Progenitor cell of endocrine pancreas (in vitro differentiated cells): ENCODE results near the gene LAG3. TPM values are rescaled to one million over a fixed set of nuclear protein-coding genes. Genes with fewer than 3 reads are reported as not detected.
A peak's percentile ranks its signal among the peaks of the same experiment; 100 is the strongest.

Source experiments
- DNase-seq: peaks from one replicate; pipeline ENCODE4 v3.0.0; 2021; ENCODE audit warnings: low spot score; ENCODE audit not compliant: unreplicated experiment
- H3K27ac Mint-ChIP-seq: 2 replicates; pipeline ENCODE4 v1.8.0; 2021; ENCODE audit warnings: mild to moderate bottlenecking, moderate library complexity, mixed read lengths
- H3K27me3 Mint-ChIP-seq: 2 replicates; pipeline ENCODE4 v1.8.0; 2021; ENCODE audit warnings: mixed read lengths
- H3K36me3 Mint-ChIP-seq: 2 replicates; pipeline ENCODE4 v1.8.0; 2022; ENCODE audit warnings: mixed read lengths; ENCODE audit not compliant: insufficient read depth
- H3K4me1 Mint-ChIP-seq: 2 replicates; pipeline ENCODE4 v1.8.0; 2021; ENCODE audit warnings: low read depth, mixed read lengths
- H3K4me3 Mint-ChIP-seq: 2 replicates; pipeline ENCODE4 v1.8.0; 2021; ENCODE audit warnings: low read depth, mild to moderate bottlenecking, moderate library complexity, mixed read lengths
- H3K9me3 Mint-ChIP-seq: 2 replicates; pipeline ENCODE4 v1.8.0; 2021; ENCODE audit warnings: low read depth, mixed read lengths
- CTCF ChIP-seq: fragments of 200-600 bp; sonication (generic); IDR thresholded peaks from one replicate; pipeline ENCODE4 v1.5.0; 2021; ENCODE audit warnings: antibody characterized with exemption, mild to moderate bottlenecking; ENCODE audit not compliant: unreplicated experiment
- total RNA-seq: library from RNA; stranded (reverse); gene quantifications from 2 replicates; pipeline ENCODE4 v1.2.1, GENCODE V29; 2021

LAG3 gene
- total RNA-seq, 1 donor from 2014 or later: 2.2 TPM

GRCh38 chr12:6807170-6807569, 34.9 kb downstream of the LAG3 start:
- no peak for DNase-seq

GRCh38 chr12:6809056-6809455, 36.7 kb downstream of the LAG3 start:
- H3K9me3 Mint-ChIP-seq: peaks cover 2% of the 10 kb centered on the region
- H3K36me3 Mint-ChIP-seq: peaks cover 1% of the 10 kb centered on the region
- peaks cover 26% of the 10 kb centered on the region for H3K27me3 Mint-ChIP-seq
- no peak overlapping the region for H3K27ac Mint-ChIP-seq
- no peak for DNase-seq
- H3K4me1 Mint-ChIP-seq: peaks cover 3% of the 10 kb centered on the region
- TF ChIP-seq CTCF: no peak
- H3K4me3 Mint-ChIP-seq: no peak overlapping the region

More at GRCh38 chr12:6807170-6807569, 34.9 kb downstream of the LAG3 start:
- no peak for TF ChIP-seq CTCF
- Mint-ChIP-seq H3K4me3 (no peak overlapping the region), H3K36me3 (peaks cover 2% of the 10 kb centered on the region), H3K9me3 (peaks cover 4% of the 10 kb centered on the region), H3K27ac (no peak overlapping the region), H3K4me1 (peaks cover 3% of the 10 kb centered on the region), H3K27me3 (peaks cover 17% of the 10 kb centered on the region)

DNA sequence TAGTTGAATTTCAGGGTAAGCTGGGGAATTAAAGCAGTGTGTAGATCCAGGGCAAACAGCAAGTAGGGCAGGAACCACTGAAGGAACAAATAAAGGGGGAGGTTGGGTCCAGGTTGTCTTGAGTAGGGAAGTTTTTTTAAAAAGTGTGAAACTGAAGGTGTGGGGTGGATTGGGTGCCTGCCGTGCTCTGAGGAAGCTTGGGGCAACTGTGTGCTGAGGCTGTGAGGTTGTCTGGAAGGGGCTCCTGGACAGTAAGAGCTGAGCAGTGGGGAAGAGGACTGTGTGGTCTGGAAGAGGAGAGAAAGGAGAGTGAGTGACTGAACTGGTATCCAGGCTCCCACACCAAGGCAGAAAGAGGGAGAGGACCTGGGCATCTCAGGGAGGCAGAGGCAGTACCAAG, 38.4 kb downstream of the LAG3 start:
- Mint-ChIP-seq H3K9me3 (no peaks in the 10 kb centered on the region), H3K4me3 (no peak overlapping the region), H3K27me3 (peaks cover 41% of the 10 kb centered on the region), H3K4me1 (peaks cover 3% of the 10 kb centered on the region), H3K36me3 (no peaks in the 10 kb centered on the region), H3K27ac (peak overlapping the region; percentile 10)
- no peak for TF ChIP-seq CTCF
- DNase-seq: no peak

DNA sequence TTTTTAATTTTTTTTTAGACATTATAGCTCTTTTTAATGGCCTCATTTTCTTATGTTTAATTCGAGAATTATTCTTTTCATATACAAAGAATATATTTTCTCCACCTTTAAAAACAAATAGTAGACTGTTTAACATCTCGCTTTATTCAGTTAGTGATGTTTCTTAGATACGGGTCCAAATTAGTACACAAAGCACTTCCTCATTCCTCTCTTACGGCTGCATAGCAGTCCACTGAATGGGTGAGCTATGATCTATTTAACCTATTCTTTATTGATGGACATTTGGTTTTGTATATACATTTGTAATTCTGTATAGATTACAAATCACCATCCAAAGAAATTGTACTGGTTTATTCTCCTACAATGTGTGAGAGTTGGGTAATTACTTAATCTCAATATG, 41.0 kb downstream of the LAG3 start:
- peaks cover 48% of the 10 kb centered on the region for H3K27me3 Mint-ChIP-seq
- peaks cover 8% of the 10 kb centered on the region for H3K4me1 Mint-ChIP-seq
- no peak overlapping the region for H3K27ac Mint-ChIP-seq
- H3K36me3 Mint-ChIP-seq: no peaks in the 10 kb centered on the region
- no peak for DNase-seq
- H3K4me3 Mint-ChIP-seq: no peak overlapping the region
- TF ChIP-seq CTCF: no peak
- H3K9me3 Mint-ChIP-seq: no peaks in the 10 kb centered on the region

DNA sequence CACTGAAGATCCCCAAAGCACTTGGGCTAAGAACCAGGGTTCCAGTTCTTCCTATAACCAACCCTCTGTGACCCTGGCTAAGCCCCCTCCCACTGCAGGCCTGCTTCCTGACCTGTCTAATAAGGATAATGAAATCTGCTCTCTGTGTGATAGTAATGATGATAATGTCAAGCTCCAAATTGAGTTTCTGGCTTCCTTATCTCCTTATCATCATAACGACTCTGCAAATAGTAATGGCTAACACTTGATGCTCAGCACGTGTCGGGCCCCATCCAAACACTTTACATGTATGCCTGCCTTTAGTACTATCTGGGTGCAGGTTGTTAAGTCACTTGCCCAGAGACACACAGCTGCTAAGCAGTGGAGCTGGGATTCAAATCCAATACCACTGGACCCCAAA, 44.3 kb downstream of the LAG3 start:
- no peak overlapping the region for H3K4me3 Mint-ChIP-seq
- no peaks in the 10 kb centered on the region for H3K9me3 Mint-ChIP-seq
- peaks cover 21% of the 10 kb centered on the region for H3K4me1 Mint-ChIP-seq
- H3K27ac Mint-ChIP-seq: no peak overlapping the region
- no peaks in the 10 kb centered on the region for H3K36me3 Mint-ChIP-seq
- DNase-seq: no peak
- H3K27me3 Mint-ChIP-seq: peaks cover 47% of the 10 kb centered on the region
- no peak for TF ChIP-seq CTCF
